ENCODE measurements around the gene SDK1.

DNA sequence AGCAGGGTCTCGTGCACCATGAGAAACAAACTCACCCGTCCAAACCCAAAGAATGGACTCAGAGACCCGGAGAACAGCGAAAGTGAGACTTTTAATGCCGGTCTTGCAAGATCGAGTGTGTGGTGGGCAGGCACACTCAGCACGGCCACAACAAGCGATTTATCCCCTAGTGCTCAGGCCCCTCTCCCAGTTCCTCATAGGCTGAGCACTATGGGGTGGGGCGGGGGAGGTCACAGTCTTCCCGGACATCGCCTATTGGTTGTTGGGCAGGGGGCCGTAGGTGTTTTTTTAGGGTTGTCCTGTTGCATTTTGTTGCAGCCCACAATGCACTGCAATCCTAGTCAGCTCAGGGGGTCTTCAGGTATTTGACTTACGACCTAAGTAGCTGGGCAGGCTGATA is 772.7 kb downstream of the SDK1 start:
- TF ChIP-seq POLR2A (IDR thresholded peaks at IDR 0.05; ENCODE audit: control extremely low read depth in 1 of 2, low read depth in 2 of 2, low read length in 2 of 2) (no peak), YY1 (IDR thresholded peaks at IDR 0.05; ENCODE audit: low read depth, low read length) (no peak), EZH2 (IDR thresholded peaks at IDR 0.05; ENCODE audit: low read depth, low read length, severe bottlenecking) (no peak), CHD2 (IDR thresholded peaks at IDR 0.05; ENCODE audit: low read length) (no peak)
- TF ChIP-seq, protein P1, sequence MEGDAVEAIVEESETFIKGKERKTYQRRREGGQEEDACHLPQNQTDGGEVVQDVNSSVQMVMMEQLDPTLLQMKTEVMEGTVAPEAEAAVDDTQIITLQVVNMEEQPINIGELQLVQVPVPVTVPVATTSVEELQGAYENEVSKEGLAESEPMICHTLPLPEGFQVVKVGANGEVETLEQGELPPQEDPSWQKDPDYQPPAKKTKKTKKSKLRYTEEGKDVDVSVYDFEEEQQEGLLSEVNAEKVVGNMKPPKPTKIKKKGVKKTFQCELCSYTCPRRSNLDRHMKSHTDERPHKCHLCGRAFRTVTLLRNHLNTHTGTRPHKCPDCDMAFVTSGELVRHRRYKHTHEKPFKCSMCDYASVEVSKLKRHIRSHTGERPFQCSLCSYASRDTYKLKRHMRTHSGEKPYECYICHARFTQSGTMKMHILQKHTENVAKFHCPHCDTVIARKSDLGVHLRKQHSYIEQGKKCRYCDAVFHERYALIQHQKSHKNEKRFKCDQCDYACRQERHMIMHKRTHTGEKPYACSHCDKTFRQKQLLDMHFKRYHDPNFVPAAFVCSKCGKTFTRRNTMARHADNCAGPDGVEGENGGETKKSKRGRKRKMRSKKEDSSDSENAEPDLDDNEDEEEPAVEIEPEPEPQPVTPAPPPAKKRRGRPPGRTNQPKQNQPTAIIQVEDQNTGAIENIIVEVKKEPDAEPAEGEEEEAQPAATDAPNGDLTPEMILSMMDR (IDR thresholded peaks at IDR 0.05; ENCODE audit: control extremely low read depth in 1 of 3, insufficient read depth in 1 of 3, low read depth in 1 of 3, low read length in 3 of 3), result no peak
